Stimulated activated CD4-positive, alpha-beta T cell treated with anti-CD3 and anti-CD28 coated beads, Interleukin-4, amount 100 ng/mL, for 1 hour (primary cell): ENCODE measurements around the gene RPLP2.

Experiments
- DNase-seq: peaks from one replicate; pipeline ENCODE4 v3.0.0-alpha.2; 2020

The RPLP2 gene

DNA sequence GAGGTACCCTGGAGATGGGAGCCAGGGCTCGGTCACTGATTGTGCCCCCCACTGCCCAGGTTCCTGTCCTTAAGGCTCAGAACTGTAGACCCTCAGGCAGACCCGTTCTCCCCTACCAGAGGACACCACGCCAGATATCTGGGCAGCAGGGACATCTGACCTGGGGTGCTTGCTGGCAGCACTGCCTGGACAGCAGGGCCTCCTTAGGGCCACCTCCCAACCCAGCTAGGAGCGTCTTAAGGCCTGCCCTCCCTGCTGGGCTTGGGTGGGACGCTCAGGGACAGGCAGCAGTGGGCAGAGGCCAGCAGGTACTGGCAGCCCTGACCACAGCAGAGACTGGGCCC, 29.5 kb downstream of the RPLP2 start:
- DNase-seq: no peak

DNA sequence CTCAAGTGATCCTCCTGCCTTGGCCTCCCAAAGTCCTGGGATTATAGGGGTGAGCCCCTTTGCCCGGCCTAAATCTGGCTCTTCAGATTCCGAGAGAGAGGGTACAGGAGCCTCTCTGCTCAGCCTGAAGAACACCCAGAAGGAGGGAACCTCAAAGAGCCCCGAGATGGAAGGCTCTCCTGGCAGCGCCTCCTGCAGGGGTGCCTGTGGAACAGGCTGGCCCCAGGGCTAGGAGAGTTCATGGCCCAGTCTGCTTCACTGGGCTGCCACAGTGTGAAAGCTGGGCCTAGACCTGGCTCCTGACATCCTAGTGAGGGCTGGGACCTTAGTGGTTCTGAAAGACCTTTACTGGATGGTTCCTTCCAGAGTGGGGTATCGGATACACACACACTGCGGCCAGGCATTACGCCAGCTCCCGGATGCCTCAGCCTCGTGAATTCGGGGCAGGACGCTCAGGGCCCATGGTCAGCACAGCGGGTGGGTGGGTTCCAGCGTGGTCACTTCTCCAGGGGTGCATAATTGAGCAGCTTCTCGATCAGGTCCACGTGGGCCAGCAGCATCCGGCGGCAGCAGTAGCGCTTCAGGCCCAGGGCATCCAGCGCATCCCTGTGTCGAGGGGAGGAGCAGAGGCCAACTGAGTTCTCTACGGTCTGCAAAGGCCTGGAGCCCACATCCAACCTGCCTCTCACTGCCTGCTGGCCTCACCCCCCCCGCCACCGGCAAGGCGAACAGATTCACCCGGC, 30.3 kb downstream of the RPLP2 start:
- no peak for DNase-seq

DNA sequence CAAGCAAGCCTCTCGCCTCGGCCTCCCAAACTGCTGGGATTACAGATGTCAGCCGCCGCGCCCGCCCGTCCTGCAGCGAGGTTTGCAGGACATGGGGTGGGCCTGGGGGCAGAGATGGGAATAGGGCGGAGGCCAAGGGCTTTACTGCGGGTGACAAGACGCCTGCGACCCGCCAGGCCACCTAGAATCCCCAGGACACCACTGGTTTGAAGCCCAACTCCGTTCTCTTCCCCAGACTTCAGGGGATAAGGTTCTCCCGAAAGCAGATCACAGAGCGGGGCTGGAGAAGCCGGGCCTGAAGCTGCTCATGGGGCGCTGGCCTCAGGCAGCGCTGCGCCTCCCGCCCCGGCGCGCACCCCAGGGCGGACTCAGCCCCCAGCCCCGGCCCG, 32.2 kb downstream of the RPLP2 start:
- no peak for DNase-seq

DNA sequence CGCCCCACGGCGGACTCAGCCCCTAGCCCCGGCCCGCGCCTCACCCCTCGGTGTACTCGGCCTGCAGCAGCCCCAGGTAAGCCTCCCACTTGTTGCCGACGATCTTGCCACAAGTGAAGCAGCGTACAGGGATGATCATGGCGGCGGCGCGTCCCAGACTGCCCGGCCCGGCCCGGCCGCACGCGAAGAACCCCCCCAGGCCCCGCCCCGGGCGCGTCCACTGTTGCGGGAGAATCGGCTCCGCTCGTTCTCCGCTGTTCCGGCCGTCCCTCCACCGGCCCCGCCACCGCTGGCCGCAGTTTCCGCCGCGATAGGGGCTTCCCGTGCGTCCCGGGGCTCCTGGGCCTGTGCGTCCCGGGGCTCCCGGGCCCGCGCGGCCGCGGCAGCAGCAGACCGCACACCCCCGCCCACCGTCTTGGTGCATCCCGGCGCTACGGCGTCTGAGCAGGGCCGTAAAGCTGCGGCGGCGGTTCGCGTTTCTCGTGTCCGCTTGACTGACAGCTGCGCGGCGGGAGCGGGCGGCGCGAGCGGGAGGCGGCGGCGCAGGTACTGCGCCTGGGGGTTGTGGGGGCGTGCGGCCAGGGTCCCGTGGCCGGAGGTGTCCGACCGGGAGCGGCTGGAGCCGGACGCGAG, 32.7 kb downstream of the RPLP2 start, which contains the start of the genes POLR2L and TSPAN4:
Gene POLR2L (minus strand): TSS at position 160 of the 633 bp plus-strand sequence. CDS start 21 bp downstream, at position 139.
Gene TSPAN4 (plus strand): TSS at position 483 of the 633 bp plus-strand sequence. CDS start 7,453 bp downstream, outside the sequence.
- peak; percentile 92 for DNase-seq

DNA sequence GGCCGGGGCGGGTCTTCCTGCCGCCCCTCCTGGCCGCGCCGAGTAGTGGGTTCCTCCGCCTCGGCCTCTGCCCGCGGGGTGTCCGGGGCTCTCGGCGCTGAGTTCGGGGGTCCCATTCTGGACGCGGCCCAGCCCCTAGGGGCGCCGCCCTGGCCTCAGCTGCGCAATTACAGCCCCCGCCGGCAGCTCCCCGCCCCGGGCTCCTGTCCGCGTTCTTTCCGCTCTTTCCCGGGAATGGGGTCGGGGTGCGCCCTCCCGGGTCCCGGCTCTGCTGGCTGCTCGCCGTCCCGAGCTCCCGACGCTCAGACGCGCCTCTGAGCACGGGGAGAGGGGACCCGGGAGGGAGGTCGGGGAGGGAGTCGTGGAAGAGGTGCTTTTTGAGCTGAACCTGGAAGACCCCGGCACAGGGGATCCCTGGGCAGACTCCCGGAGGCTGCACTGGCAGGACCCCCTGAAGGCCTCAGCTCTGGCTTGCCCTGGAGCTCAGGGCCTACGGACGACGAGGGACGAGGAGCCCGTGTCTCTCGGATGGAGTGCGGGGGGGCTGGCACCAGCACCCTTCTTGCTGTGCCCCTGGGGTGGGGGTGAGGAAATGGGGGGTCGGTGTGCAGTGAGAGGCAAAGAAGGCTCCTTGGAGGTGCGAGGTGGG, 33.4 kb downstream of the RPLP2 start:
- no peak for DNase-seq

DNA sequence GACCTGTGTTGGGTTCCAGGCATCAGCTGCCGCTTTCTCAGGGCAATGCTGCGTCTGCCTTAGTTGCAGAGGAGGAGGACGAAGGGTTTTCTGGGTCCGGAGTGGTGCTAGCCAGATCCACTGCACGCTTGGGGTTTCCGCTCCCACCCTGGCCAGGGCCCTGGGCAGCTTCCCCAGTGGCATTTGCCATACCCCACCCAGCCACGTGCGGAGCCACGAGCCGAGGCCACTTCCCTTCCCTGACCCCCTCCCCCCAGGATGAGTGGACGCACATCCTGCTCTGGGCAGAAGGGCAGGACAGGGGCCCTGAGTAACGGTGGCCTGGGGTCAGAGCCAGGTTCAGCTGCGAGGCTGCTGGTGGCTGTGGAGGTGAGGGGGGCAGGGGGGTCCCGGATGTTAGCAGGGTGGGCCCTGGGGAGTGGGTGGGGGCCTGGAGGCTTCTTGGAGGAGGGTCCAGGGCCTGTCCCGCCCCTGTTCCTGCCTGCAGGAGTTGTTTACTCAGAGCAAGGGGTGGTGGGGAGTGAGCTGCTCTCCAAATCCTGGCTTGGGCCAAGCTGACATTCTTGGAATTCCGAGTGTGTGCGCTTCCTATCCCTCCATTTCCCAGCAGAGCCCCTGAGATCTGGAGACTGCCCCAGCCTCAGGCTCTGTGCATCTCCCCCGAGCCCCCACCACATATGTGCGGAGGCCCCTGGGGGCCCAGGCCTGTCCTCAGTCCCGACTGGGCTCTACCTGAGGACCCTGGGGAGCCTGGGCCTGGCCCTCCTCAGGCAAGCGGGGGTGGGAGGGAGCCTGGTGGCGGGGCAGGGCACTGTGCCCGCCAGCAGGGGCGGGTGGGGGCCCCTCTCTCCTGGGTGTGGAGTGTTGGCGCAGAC, 34.3 kb downstream of the RPLP2 start:
- no peak for DNase-seq

DNA sequence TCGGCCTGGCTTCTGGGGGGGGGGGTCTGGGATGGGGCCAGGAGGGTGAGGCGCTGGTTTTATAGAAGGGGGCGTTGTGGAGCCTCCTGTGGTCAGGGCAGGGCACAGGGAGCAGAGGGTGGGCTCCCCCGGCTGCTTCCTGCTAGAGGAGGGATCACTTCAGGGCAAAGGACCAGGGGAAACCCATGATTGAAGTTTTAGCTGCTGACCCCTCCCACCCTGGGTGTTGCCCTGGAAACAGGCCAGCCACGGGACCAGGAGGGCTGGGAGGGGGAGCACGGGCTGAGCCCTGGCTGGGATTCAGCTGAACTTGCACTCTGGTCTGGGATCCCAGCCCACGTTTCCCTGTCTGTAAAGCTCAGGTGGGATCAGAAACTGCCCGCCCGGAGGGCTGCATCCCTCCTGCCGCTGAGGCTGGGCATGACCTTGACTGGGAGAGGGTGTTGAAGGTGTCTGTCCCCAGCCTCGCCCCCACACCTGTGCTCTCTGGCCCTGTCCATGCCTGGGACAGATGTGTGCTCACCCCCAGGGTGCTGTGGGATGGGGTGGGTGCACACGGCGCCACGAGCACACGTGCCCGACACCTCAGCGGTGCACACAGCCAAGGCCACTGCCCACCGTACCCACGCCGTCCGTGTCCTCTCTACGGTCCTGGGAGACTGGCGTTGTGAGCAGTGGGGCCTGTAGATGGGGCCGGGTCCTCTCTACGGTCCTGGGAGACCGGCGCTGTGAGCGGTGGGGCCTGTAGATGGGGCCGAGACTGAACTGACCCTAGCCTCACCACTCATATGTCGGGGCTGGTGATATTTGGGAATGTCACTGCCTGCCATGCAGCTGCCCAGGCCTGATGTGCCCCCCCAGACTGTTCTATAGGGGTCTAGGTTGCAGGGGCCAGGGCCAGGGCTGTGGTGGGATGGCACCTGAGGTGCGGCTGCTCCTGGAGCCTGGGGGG, 35.2 kb downstream of the RPLP2 start:
- DNase-seq: no peak

DNA sequence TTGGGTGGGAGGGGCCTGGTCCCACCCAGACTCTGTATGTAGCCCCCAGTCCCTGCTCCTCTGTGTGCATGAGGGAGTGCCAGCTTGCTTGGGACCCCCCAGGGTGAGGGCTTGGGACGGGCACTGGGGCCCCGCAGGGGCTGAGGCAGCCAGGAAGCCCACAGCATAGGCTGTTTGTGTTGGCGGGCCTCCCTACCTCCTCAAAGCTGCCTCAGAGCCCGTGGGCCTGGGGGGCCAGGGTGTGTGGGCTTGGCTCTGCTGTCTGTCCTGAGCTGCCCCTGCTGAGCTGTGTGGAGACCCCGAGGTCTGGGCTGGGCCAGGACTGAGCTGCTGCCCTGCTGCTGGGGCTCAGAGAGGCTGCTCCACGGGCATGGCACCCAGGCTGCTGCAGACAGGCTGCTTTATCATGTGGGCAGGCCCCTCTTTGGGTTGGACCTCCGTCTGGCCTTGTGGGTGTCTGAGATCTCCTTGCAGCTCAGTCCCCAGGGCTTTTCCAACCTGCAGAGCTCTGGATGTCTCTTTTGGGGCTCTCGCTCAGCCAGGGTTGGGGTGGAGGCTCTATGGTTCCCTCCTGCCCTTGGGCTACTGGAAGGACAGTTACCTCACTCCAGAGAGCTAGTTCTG, 36.2 kb downstream of the RPLP2 start:
- DNase-seq: no peak

DNA sequence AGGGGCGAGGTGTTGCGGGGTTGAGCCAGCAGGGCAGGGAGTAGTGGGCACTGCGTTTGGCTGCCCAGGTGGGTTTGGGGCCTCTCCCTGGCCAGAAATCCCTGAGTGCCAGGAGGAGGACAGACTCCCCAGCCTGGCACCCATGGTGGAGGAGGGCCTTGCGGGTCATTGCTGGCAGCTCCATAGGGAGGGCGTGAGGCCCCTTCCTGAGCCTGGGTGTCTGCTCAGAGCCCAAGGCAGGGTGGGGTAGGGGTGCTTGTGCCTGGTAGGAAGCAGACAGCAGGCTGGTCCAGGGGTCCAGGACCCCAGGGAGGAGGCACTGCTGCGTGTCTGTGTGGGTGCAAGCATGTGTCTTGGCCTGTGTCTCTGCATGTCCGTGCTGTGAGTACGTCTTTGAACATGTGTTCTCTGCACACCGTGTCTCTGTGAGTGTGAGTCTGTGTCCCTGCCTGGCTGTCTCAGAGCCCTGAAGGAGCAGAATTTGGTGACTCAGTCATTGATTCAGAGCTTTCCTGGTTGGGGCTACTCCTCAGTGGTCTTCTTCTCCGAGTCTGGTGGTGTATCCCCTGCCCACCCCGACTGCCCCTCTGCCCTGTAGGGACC, 36.8 kb downstream of the RPLP2 start:
- DNase-seq: no peak

DNA sequence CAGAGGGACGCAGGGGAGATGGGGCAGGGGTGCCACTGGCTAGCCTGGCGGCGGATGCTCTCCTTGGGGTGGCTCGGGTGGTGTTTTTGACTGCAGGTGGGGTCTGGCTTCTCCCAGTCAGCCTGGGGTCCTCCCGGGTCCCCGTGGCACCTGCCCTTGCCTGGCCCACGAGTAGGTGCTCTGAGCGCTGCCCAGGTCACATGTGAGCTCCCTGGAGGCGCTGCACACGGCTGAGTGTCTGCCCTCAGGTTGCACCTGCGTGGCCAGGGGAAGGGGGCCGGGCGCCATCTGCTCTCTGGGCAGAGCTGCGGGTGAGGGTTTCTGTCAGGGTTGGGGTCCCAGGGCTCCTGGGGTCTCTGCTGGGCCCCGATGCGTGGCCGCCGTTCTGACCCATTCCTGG, 38.1 kb downstream of the RPLP2 start:
- DNase-seq: no peak

DNA sequence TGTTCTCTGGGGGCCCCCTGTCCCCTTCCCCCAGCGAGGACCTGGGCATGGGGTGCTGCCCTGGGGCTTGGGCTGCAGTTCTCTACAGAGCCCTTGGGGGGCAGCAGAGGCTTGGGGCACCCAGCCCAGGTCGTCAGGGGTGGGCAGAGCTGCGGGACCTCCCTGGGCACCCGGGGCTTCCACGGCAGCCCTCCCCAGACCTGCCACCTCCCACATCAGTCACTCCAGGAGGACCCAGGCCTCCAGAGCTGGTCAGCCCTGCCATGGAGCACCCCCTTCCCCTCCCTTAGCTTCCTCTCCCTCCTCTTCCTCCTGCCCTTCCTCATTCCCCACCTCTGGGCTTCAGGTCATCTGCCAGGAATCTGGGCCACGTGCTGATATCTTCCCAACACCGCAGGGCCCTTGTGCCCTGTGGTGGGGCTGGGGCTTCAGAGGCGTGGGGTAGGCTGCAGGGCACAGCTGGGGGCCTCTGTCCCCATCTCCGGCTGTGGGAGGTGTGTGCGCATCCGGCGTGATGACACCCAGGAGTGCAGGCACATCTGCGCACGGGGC, 38.7 kb downstream of the RPLP2 start:
- peak; percentile 68 for DNase-seq

DNA sequence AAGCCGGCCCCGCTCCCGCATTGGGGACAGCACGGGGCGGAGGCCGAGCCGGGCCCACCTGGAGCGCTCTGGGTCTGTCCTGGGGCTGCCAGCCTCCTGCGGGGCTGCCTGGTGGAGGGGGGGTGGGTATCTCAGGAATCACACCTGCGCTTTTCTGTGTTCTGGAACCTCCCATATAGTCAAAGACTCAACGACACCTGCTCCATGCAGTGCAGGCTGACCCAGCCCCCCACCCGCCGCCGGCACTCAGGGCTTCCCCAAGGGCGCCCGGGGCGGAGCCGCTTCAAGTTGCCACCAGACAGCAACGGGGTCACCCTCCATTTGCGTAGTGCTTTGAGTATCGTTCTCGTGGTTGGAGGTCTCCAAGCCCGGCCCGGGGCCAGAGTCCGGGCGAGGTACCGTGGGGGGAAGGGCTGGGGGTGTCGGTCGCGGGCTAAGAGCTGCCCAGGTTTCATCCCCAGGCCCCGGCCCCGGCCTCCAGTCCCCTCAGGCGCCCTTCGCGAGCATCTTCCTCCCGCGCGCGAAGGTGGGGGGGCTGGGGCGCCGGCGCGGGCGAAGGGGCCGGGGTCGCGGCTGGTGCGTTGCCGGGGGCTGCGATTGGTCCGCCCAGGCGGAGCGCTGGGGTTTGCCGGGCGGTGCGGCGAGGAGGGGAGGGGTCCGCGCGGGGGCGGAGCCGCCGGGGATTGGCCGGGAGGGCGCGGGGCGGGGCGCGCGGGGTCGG, 39.5 kb downstream of the RPLP2 start:
- DNase-seq: peak; percentile 58

DNA sequence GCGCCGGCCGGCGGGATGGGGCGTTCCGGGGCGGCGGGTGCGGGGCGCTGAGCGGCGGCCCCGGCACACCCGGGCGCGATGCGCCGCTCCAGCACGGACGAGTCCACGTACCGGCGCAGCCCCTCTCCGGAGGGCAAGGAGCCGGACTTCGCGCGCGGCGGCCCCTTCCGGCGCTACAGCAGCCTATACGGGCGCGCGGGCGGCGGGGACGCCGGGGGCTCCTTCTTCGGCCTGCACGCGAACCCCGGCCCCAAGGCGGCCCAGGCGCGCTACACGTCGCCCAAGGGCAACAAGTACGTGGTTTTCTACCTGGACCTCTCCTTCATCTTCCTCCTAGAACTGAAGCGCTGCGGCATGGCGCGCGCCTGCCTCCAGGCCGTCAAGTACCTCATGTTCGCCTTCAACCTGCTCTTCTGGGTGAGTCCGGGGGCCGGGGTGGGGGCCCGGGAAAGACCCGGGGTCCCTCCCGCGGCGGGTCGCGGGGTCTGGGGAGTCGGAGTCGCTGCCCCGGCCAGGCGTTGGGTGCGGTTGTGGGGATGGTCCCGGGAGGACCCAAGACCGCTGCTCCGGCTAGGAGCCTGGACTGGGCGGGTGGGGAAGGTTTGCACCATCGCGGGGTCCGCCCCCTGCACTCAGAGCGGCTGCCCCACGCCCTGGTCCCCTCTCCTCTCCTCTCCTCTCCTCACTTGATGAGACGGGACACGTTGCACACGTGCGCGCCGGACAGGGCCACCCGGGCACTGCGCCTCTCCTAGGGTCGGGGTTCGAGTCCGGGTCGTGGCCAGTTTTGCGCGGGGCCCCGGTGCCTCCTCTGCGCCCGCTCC, 40.4 kb downstream of the RPLP2 start:
- no peak for DNase-seq

DNA sequence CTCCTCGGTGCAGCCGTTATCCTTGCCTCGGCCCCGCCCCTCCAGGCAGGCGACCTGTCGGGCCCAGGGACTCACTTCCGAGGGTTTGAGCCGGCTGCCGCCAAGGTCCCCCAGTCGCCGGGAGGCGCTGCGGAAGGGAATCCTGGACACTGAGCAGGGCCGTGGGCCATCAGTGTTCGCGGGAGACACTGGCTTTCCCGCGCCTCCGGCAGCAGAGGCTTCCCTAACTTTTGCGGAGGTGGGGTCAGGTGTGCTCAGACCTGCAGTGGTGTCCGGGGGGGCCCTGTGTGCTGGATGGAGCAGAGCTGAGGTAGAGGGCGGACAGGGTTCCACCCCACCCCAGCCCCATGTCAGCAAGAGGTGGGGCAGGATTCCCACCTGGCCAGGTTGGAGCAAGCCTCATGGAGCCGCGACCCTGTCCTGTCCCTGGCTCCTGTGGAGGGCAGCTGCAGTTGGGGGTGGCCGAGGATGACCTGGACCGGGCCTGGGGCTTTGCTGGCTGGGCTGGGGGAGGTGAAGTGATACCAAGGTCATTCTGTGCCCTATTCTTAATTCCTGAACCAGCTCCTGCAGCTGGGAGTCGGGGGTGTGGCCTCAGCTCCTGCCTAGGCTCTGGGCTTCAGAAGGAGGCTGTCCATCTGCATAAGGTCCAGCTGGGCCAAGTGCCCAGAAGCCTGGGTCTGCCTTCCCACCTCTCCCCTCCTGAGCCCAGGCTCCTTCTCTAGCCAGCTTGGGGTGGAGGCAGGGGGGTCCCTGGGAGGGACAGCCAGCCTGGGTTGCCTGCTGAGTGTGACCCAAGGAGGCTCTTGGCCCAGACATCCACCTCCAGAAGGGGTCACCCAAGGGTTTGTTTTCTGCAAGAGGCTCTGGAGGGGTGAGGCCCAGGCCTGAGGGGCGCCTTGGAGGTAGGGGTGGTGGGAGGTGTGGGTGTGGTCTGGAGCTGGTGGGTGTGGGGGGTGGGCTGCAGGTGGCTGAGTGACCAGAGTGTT, 41.3 kb downstream of the RPLP2 start:
- no peak for DNase-seq

DNA sequence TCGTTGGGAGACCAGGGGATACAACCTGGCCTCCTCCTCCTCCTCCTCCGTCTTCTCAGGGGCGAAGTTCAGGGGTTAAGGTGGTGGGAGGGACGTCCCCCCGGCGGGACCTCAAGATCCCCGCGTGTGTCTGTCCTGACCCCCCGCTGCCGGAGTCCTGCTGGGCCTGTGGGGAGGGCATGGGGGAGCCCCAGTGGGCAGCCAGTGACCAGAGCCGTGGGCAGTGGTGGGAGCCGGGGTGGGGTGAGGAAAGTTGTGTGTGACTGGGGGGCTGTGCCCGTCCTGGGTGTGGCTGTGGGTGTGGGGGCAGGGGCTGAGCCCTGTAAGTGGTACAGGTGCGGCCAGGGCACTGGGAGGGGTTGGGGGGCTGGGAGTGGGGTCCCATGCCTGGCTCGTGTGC, 43.0 kb downstream of the RPLP2 start:
- no peak for DNase-seq

DNA sequence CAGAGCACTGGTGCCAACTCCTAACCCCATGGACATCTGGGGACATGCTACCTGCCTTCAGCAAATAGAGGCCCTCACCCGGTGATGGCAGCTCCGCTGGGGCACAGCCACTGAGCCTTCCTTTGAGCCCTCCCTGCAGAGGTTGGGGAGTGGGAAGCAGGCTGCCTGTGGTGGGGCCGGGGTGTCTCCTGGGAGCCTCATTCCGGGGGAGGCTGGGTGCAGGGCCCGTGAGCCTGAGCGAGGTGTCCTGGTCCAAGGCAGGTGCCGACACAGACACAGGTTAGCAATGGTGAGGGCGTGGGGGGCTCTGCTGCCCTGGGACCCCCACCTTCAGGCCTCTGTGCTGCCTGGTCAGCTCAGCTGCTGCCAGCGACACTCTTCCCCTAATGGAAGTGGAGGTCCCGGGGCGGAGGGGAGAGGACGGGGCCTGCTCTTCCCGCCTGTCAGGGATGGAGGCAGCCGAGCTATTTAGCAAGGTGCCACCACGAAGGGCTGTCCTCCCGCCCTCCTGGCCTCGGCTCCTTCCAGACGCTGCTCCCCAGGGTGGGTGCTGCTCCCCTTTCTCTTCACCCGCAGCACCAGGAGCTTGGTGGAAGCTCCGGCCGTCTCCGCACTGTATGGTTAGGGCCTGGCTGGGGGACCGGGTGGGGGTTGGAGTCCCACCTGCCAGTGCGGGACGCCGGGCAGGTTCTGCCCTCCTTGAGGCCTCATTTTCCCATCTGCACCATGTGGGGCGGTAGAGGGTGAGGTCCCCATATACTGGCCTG, 44.1 kb downstream of the RPLP2 start:
- DNase-seq: no peak
